Adrenal gland (tissue), 12 donors: ENCODE results near the gene DOCK1. TPM values are rescaled to one million over a fixed set of nuclear protein-coding genes. Genes with fewer than 3 reads are reported as not detected.

Experiments used
- DNase-seq, 7 donors: peaks; one replicate each; pipeline ENCODE4 v3.0.0-alpha.2; 2019 to 2020
- H3K27ac ChIP-seq, 5 donors: fragments of 200-600 bp; sonication (generic) in 4 of 5; 1 replicate in 3 of 5; 2 replicates in 2 of 5; pipeline versions ENCODE4 v1.5.1 to v1.8.0; 2016 to 2020; ENCODE audit warnings: mild to moderate bottlenecking in 1 of 5
- H3K27me3 ChIP-seq: fragments of 200-600 bp; 2 replicates; pipeline ENCODE4 v1.8.0; 2021
- H3K36me3 ChIP-seq, 2 donors: fragments of 200-600 bp; replicated peaks in 1 of 2; 1 replicate in 1 of 2; 2 replicates in 1 of 2; pipeline versions ENCODE4 v1.5.1 to v1.8.0; 2018 to 2022
- H3K4me1 ChIP-seq, 2 donors: fragments of 200-600 bp; replicated peaks in 1 of 2; 1 replicate in 1 of 2; 2 replicates in 1 of 2; pipeline versions ENCODE4 v1.5.1 to v1.8.0; 2018 to 2021
- H3K4me3 ChIP-seq, 4 donors: fragments of 200-600 bp; sonication (generic) in 3 of 4; one replicate each; pipeline ENCODE4 v1.5.1; 2016 to 2018
- H3K9me3 ChIP-seq, 3 donors: fragments of 200-600 bp; sonication (generic) in 1 of 3; replicated peaks in 1 of 3; 1 replicate in 2 of 3; 2 replicates in 1 of 3; pipeline versions ENCODE4 v1.5.1 to v1.8.0; 2016 to 2021
- POLR2A ChIP-seq, 2 donors: fragments of 450-650 bp; IDR thresholded peaks; one replicate each; pipeline ENCODE4 v1.6.1; 2017; ENCODE audit warnings: antibody characterized with exemption in 2 of 2, mild to moderate bottlenecking in 2 of 2, moderate library complexity in 1 of 2
- WGBS, 4 donors: extraction: QIAGEN DNeasy Blood & Tissue Kit in 2 of 4; methylation state at CpG; one replicate each; pipeline versions ENCODE4 v1.1.5 to v1.1.7; 2013 to 2017; 5-methylcytosine and 5-hydroxymethylcytosine counted together
- intact Hi-C, 2 donors: fragments of 100-400 bp; cut with DNase I; formaldehyde crosslinking; loops; one replicate each; pipeline versions ENCODE4 v1.14.1 to v1.15.0; 2022 to 2023
- polyA plus RNA-seq, 3 donors: library from polyadenylated mRNA; stranded (reverse); fragments of 200-250 nt in 2 of 3; fragments of 350-450 nt in 1 of 3; fragmentation: Illumina TruSeq in 1 of 3; extraction: RNeasy Lipid Tissue Mini Kit (QIAGEN cat#74804) in 1 of 3; gene quantifications; one replicate each; pipeline ENCODE4 v1.2.3, GENCODE V29; 2013 to 2014
- total RNA-seq, 9 donors: library from RNA; depleted of rRNA in 4 of 9; stranded (reverse); fragments of >200 nt in 4 of 9; fragments of 120-200 nt in 1 of 9; fragmentation: NEBNext Ultra II Directional in 1 of 9; extraction: Animal tissue kit (Norgen Biotek cat#: 25700) in 1 of 9; gene quantifications; one replicate each; pipeline versions ENCODE4 v1.1.0 to v1.2.4, GENCODE V29; 2013 to 2023
- TF ChIP-seq, protein P1 (sequence below), 6 experiments: fragments of 450-650 bp in 4 of 6; fragments of 200-600 bp in 2 of 6; sonication (generic) in 1 of 6; IDR thresholded peaks; 1 replicate in 5 of 6; 2 replicates in 1 of 6; pipeline versions ENCODE4 v1.5.1 to v1.8.0; 2016 to 2021; ENCODE audit warnings: antibody characterized with exemption in 6 of 6, mild to moderate bottlenecking in 2 of 6, moderate library complexity in 1 of 6
- donor health status: healthy with polysubstance abuse.
- donor health status: Bipolar disorder and iron deficiency.
- donor health status: DM: yes; HTN: yes; CAD: no.
- donor health status: DM: no; HTN: no; CAD: no.
- donor health status: DM: no; HTN: no; CAD: no.
- donor health status: DM: yes; HTN: yes; CAD: no.

Gene DOCK1
- total and polyA plus RNA-seq, 12 donors: 8.1 to 30.4 (median 21.6) TPM

DNA sequence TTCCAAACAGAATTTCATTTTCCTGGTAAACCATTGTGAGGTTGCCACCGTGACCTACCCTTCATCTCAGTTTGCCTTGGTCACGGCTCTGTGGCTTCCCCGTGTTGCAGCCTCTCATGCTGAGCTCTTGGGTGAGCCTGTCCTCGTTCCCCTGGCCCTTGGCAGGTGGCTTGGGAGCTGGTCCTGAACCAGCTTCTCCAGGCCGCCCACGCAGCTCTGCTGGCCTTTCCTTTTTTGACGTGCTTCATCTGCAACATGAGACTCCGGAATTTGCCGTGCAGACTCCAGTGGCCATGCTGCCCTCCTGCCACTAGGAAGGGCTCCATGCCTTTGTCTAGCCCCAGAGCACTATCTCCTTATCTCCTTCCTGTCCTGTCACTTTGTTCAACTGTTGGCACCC lies 550.9 kb downstream of the DOCK1 start:
- Histone ChIP-seq H3K4me1 (no peaks in the 10 kb centered on the region), H3K27me3 (no peaks in the 10 kb centered on the region), H3K36me3 (no peaks in the 10 kb centered on the region), H3K9me3 (no peaks in the 10 kb centered on the region), H3K4me3 (no peak overlapping the region), H3K27ac (no peak overlapping the region)
- intact Hi-C loops: no loop called here
- TF ChIP-seq POLR2A (IDR thresholded peaks at IDR 0.05): no peak
- TF ChIP-seq, protein P1, sequence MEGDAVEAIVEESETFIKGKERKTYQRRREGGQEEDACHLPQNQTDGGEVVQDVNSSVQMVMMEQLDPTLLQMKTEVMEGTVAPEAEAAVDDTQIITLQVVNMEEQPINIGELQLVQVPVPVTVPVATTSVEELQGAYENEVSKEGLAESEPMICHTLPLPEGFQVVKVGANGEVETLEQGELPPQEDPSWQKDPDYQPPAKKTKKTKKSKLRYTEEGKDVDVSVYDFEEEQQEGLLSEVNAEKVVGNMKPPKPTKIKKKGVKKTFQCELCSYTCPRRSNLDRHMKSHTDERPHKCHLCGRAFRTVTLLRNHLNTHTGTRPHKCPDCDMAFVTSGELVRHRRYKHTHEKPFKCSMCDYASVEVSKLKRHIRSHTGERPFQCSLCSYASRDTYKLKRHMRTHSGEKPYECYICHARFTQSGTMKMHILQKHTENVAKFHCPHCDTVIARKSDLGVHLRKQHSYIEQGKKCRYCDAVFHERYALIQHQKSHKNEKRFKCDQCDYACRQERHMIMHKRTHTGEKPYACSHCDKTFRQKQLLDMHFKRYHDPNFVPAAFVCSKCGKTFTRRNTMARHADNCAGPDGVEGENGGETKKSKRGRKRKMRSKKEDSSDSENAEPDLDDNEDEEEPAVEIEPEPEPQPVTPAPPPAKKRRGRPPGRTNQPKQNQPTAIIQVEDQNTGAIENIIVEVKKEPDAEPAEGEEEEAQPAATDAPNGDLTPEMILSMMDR (IDR thresholded peaks at IDR 0.05): no peak
- 86 to 92% (median 88%) methylated on average over 9 of the region's 9 CpGs for WGBS, 4 donors
- DNase-seq: no peak

DNA sequence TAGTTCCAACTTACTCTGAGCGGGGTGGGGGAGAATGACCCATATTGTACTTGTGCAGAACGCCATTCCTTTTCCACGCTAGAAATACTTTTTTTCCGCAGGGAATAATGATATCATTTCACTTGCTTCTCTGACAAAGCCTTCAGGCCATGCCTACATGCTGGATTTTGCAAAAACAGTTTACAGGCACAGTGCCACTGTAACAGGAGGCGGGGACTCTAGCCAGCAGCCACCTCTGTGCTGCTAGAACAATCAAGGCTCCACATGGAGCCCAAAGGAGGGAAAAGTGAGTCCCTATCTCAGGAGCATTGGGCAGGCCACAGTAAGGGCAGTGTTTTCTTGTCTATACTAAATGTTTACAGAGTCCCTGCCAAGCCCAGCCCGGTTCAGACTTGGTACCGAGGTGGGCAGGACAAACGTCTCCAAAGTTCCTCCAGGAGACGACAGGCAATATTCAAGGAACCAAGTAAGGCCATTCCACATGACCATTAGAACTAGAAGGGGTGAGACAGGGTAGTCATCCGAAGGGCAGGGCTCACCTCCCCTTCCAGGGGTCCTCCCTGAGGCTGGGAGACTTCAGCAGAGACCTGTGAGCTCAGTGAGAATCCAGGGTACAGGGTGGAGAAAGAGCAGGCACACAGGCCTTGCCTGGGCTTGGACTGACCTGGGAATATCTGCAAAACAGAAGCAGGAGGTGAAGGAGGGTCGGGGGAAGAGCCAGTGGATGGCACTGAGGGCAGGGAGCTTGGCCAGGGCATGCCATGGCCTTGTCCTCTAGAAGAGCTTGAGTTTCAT lies 553.0 kb downstream of the DOCK1 start:
- intact Hi-C loops: no loop called here
- 91 to 97% (median 94%) methylated on average over 9 to 11 of the region's 11 CpGs for WGBS, 4 donors
- H3K36me3 ChIP-seq: no peaks in the 10 kb centered on the region
- no peak for DNase-seq
- no peak for TF ChIP-seq POLR2A (IDR thresholded peaks at IDR 0.05)
- TF ChIP-seq, protein P1 (IDR thresholded peaks at IDR 0.05): no peak
- no peak overlapping the region for H3K27ac ChIP-seq
- peaks cover 1% of the 10 kb centered on the region for H3K27me3 ChIP-seq
- H3K4me3 ChIP-seq: no peak overlapping the region
- no peaks in the 10 kb centered on the region for H3K4me1 ChIP-seq
- no peaks in the 10 kb centered on the region for H3K9me3 ChIP-seq

DNA sequence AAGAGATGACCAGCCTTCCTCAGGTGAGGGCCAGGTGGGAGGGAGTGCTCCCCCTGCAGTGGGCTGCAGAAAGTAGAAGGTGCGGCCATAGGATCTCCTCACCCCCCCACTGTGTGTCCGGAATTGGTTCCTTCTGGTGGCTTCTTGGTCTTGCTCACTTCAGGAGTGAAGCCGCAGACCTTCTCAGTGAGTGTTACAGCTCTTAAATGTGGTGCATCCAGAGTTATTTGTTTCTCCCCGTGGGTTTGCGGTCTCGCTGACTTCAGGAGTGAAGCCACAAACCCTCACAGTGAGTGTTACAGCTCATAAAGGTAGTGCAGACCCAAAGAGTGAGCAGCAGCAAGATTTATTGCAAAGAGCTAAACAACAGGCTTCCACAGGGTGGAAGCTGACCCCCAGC lies 553.6 kb downstream of the DOCK1 start:
- intact Hi-C loops: no loop called here
- Histone ChIP-seq H3K36me3 (no peaks in the 10 kb centered on the region), H3K9me3 (no peaks in the 10 kb centered on the region), H3K27ac (no peak overlapping the region), H3K4me3 (no peak overlapping the region), H3K27me3 (peaks cover 6% of the 10 kb centered on the region), H3K4me1 (no peaks in the 10 kb centered on the region)
- no peak for DNase-seq
- WGBS, 4 donors: 85 to 99% (median 97%) methylated on average over 5 to 6 of the region's 6 CpGs
- TF ChIP-seq, protein P1 (IDR thresholded peaks at IDR 0.05): no peak
- no peak for TF ChIP-seq POLR2A (IDR thresholded peaks at IDR 0.05)

DNA sequence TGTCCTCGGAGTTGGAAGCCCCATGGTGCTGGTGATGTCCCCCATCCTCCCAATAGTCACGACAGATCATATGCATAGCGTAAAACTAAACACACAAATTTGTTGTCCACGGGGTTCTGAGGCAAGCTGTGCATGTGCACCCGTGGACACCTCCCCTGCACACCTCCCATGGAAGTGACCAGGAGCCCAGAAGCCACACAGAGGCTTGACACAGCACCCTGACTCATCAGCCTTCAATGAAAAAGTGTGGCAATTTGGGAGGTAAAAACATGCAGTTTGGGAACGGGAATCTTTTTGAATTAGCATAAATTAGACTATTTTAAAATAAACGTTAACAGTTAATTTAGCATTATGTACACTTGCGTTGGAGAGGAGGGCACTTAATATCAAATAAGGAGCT lies 554.7 kb downstream of the DOCK1 start:
- DNase-seq: no peak
- Histone ChIP-seq H3K36me3 (no peaks in the 10 kb centered on the region), H3K27me3 (peaks cover 6% of the 10 kb centered on the region), H3K9me3 (no peaks in the 10 kb centered on the region), H3K27ac (no peak overlapping the region), H3K4me1 (no peaks in the 10 kb centered on the region), H3K4me3 (no peak overlapping the region)
- WGBS, 4 donors: 65 to 81% (median 75%) methylated on average over 7 to 8 of the region's 8 CpGs
- no peak for TF ChIP-seq POLR2A (IDR thresholded peaks at IDR 0.05)
- TF ChIP-seq, protein P1 (IDR thresholded peaks at IDR 0.05): no peak
- intact Hi-C loops: no loop called here
